ENCODE results near the gene LLGL1.

LLGL1 gene

GRCh38 chr17:18230288-18231141 is 5.1 kb downstream of the LLGL1 start:
- no peak for DNase-seq

- DNase-seq, result no peak
Measured at GRCh38 chr17:18231164-18231563, 5.7 kb downstream of the LLGL1 start.

GRCh38 chr17:18233803-18234518 is 8.5 kb downstream of the LLGL1 start:
- DNase-seq, result no peak

GRCh38 chr17:18234853-18235380 is 9.5 kb downstream of the LLGL1 start:
- DNase-seq, result no peak

- no peak for DNase-seq
Measured at GRCh38 chr17:18235743-18236256, 10.4 kb downstream of the LLGL1 start.

GRCh38 chr17:18236494-18236893 is 11.1 kb downstream of the LLGL1 start:
- DNase-seq, result no peak

GRCh38 chr17:18237461-18237860 is 12.0 kb downstream of the LLGL1 start:
- DNase-seq, result no peak

GRCh38 chr17:18238299-18238698 is 12.9 kb downstream of the LLGL1 start:
- DNase-seq, result no peak

GRCh38 chr17:18240449-18240848 is 15.0 kb downstream of the LLGL1 start:
- DNase-seq, result no peak

GRCh38 chr17:18241229-18241871 is 15.9 kb downstream of the LLGL1 start:
- DNase-seq, result no peak

GRCh38 chr17:18245038-18245776 is 19.8 kb downstream of the LLGL1 start:
- DNase-seq, result no peak

GRCh38 chr17:18246109-18246725 is 20.8 kb downstream of the LLGL1 start:
- no peak for DNase-seq

- DNase-seq, result peak; percentile 46
Measured at GRCh38 chr17:18246880-18247612, 21.6 kb downstream of the LLGL1 start.

GRCh38 chr17:18247613-18248001 is 22.2 kb downstream of the LLGL1 start:
- no peak for DNase-seq

- peak; percentile 16 for DNase-seq
Measured at GRCh38 chr17:18248300-18248731, 22.9 kb downstream of the LLGL1 start.

- DNase-seq, result no peak
Measured at GRCh38 chr17:18248811-18249210, 23.4 kb downstream of the LLGL1 start.

GRCh38 chr17:18250259-18250658 is 24.8 kb downstream of the LLGL1 start:
- no peak for DNase-seq

- no peak for DNase-seq
Measured at GRCh38 chr17:18250708-18251107, 25.3 kb downstream of the LLGL1 start.

- no peak for DNase-seq
Measured at GRCh38 chr17:18251204-18251603, 25.8 kb downstream of the LLGL1 start.

- no peak for DNase-seq
Measured at GRCh38 chr17:18252160-18252559, 26.7 kb downstream of the LLGL1 start.

- no peak for DNase-seq
Measured at GRCh38 chr17:18253187-18253884, 27.9 kb downstream of the LLGL1 start.

All from NCI-H2029 treated with DMSO at 0.1 percent for 48 hours (cell line).